Endothelial cell of umbilical vein (primary cell): ENCODE data around the gene CIDEA.

Source experiments
- CTCF ChIP-seq, 2 donors: IDR thresholded peaks; 1 replicate in 1 of 2; 2 replicates in 1 of 2; pipeline ENCODE4 v1.5.1; 2011; ENCODE audit warnings: low read length in 2 of 2, mild to moderate bottlenecking in 2 of 2, moderate library complexity in 2 of 2, control low read depth in 1 of 2, inconsistent platforms in 1 of 2, low read depth in 1 of 2; ENCODE audit not compliant: insufficient read depth in 1 of 2; ENCODE audit errors: extremely low read depth in 1 of 2
- EZH2 ChIP-seq: IDR thresholded peaks from 2 replicates; pipeline ENCODE4 v1.6.1; 2012; ENCODE audit warnings: borderline replicate concordance, low read depth, mild to moderate bottlenecking, moderate library complexity, low read length, inconsistent platforms; ENCODE audit not compliant: severe bottlenecking
- FOS ChIP-seq: IDR thresholded peaks from 2 replicates; pipeline ENCODE4 v1.6.1; 2011; ENCODE audit warnings: mild to moderate bottlenecking, low read length, moderate library complexity, borderline replicate concordance; ENCODE audit not compliant: insufficient read depth
- JUN ChIP-seq: IDR thresholded peaks from 2 replicates; pipeline ENCODE4 v1.6.1; 2011; ENCODE audit warnings: borderline replicate concordance, low read depth; ENCODE audit not compliant: insufficient read length, insufficient read depth
- POLR2A ChIP-seq: IDR thresholded peaks from 2 replicates; pipeline ENCODE4 v1.6.1; 2012; ENCODE audit warnings: low read depth, mild to moderate bottlenecking, control low read depth, low read length
- POLR2AphosphoS5 ChIP-seq: IDR thresholded peaks from 2 replicates; pipeline ENCODE4 v1.6.1; 2012; ENCODE audit warnings: low read depth, mild to moderate bottlenecking, control low read depth, low read length, moderate library complexity; ENCODE audit not compliant: insufficient read depth

GRCh38 chr18:12264864-12265263 lies 10.7 kb downstream of the CIDEA start:
- no peak for TF ChIP-seq EZH2
- no peak for TF ChIP-seq CTCF (IDR thresholded peaks at IDR 0.05; ENCODE audit: extremely low read depth in 1 of 2, insufficient read depth in 1 of 2, low read depth in 1 of 2, low read length in 2 of 2)
- TF ChIP-seq POLR2A, result no peak
- no peak for TF ChIP-seq FOS
- TF ChIP-seq POLR2AphosphoS5, result no peak
- TF ChIP-seq JUN, result no peak
